ENCODE measurements around the gene HOXC5.

The HOXC5 gene

GRCh38 chr12:54032627-54033100, at the start of gene HOXC5:
TSS of gene HOXC5 (plus strand) at chr12:54033050. CDS start at chr12:54033123, 73 bp downstream.
- peak; percentile 72 for DNase-seq

GRCh38 chr12:53983568-53983949, 49.3 kb upstream of the HOXC5 start:
- no peak for DNase-seq

GRCh38 chr12:53983950-53984572, 48.8 kb upstream of the HOXC5 start:
- DNase-seq, result no peak

GRCh38 chr12:53984901-53985691, 47.8 kb upstream of the HOXC5 start, which contains the start of gene HOXC10:
TSS of gene HOXC10 (plus strand) at chr12:53985146. CDS start at chr12:53985260, 114 bp downstream.
- DNase-seq, result peak; percentile 94

- DNase-seq, result no peak
Measured at GRCh38 chr12:53985692-53985993, 47.2 kb upstream of the HOXC5 start.

GRCh38 chr12:53985994-53986685, 46.7 kb upstream of the HOXC5 start:
- peak; percentile 43 for DNase-seq

GRCh38 chr12:53986686-53987483, 46.0 kb upstream of the HOXC5 start:
- DNase-seq, result no peak

GRCh38 chr12:53987787-53988230, 45.0 kb upstream of the HOXC5 start:
- DNase-seq, result no peak

- DNase-seq, result no peak
Measured at GRCh38 chr12:53988541-53989226, 44.2 kb upstream of the HOXC5 start.

- peak; percentile 53 for DNase-seq
Measured at GRCh38 chr12:53989227-53990113, 43.4 kb upstream of the HOXC5 start.

GRCh38 chr12:53990311-53991076, 42.4 kb upstream of the HOXC5 start:
- no peak for DNase-seq

- no peak for DNase-seq
Measured at GRCh38 chr12:53991077-53991460, 41.8 kb upstream of the HOXC5 start.

GRCh38 chr12:53992377-53992889, 40.4 kb upstream of the HOXC5 start:
- no peak for DNase-seq

- DNase-seq, result no peak
Measured at GRCh38 chr12:53993162-53994008, 39.5 kb upstream of the HOXC5 start.

- DNase-seq, result no peak
Measured at GRCh38 chr12:53994009-53994263, 38.9 kb upstream of the HOXC5 start.

- no peak for DNase-seq
Measured at GRCh38 chr12:53994264-53995001, 38.4 kb upstream of the HOXC5 start.

GRCh38 chr12:53995002-53995377, 37.9 kb upstream of the HOXC5 start:
- peak; percentile 45 for DNase-seq

GRCh38 chr12:53995378-53996239, 37.2 kb upstream of the HOXC5 start:
- no peak for DNase-seq
